IMR-90 (cell line): ENCODE results near the gene ABL1. TPM values are rescaled to one million over a fixed set of nuclear protein-coding genes. Genes with fewer than 3 reads are reported as not detected.

ENCODE experiments used
- ATAC-seq: fragments of 200-7000 bp; cut with Tn5 transposase; 2 replicates; pipeline ENCODE4 v1.9.1; 2020; ENCODE audit warnings: low read depth, mild to moderate bottlenecking, moderate library complexity
- BruUV-seq: library from RNA; stranded (reverse); fragments of 400-500 nt; replicated peaks from 2 replicates; lab custom pipeline; 2021; lab: Mats Ljungman, UMichigan
- CTCF ChIA-PET: fragments of 300-600 bp; formaldehyde crosslinking; extraction: SDS; loops from one replicate; lab custom pipeline; 2021; ENCODE audit warnings: antibody characterized with exemption; lab: Yijun Ruan, JAX
- POLR2A ChIA-PET: fragments of 300-600 bp; sonication (Branson Sonifier 250); formaldehyde crosslinking; loops from one replicate; lab custom pipeline; 2022; ENCODE audit warnings: antibody characterized with exemption; ENCODE audit not compliant: unreplicated experiment; lab: Charles Lee
- DNase-seq: peaks from one replicate; pipeline ENCODE4 v3.0.0; 2013
- H2AFZ ChIP-seq: replicated peaks from 2 replicates; pipeline ENCODE3; 2013; ENCODE audit warnings: low read length, mild to moderate bottlenecking; ENCODE audit not compliant: poor library complexity
- H2AK5ac ChIP-seq: 2 replicates; pipeline ENCODE4 v1.6.1; 2013; ENCODE audit warnings: low read depth, low read length, inconsistent platforms
- H2AK9ac ChIP-seq: replicated peaks from 2 replicates; pipeline ENCODE3; 2013; ENCODE audit warnings: mild to moderate bottlenecking, low read depth, low read length, moderate library complexity; ENCODE audit not compliant: poor library complexity
- H2BK120ac ChIP-seq: 2 replicates; pipeline ENCODE4 v1.6.1; 2013; ENCODE audit warnings: low read depth, low read length, inconsistent platforms
- H2BK15ac ChIP-seq: 3 replicates; pipeline ENCODE4 v1.6.1; 2013; ENCODE audit warnings: low read depth, low read length, inconsistent platforms
- H2BK20ac ChIP-seq: 2 replicates; pipeline ENCODE4 v1.6.1; 2013; ENCODE audit warnings: low read depth, mild to moderate bottlenecking, inconsistent platforms, low read length, moderate library complexity
- H2BK5ac ChIP-seq: 2 replicates; pipeline ENCODE4 v1.6.1; 2013; ENCODE audit warnings: mild to moderate bottlenecking, low read depth, low read length, inconsistent platforms; ENCODE audit not compliant: poor library complexity, severe bottlenecking
- H3K14ac ChIP-seq: replicated peaks from 2 replicates; pipeline ENCODE4 v1.6.1; 2013; ENCODE audit warnings: low read depth, low read length, inconsistent platforms
- H3K18ac ChIP-seq: 2 replicates; pipeline ENCODE4 v1.6.1; 2013; ENCODE audit warnings: low read depth, low read length, control low read depth
- H3K23ac ChIP-seq: 2 replicates; pipeline ENCODE4 v1.6.1; 2013; ENCODE audit warnings: low read depth, low read length, inconsistent platforms
- H3K27ac ChIP-seq: 2 replicates; pipeline ENCODE4 v1.5.1; 2013; ENCODE audit warnings: mild to moderate bottlenecking, control low read depth, low read length; ENCODE audit not compliant: insufficient read depth
- H3K27me3 ChIP-seq: 2 replicates; pipeline ENCODE4 v1.6.1; 2013; ENCODE audit warnings: low read length; ENCODE audit not compliant: control insufficient read depth, insufficient read depth
- H3K36me3 ChIP-seq: 2 replicates; pipeline ENCODE4 v1.6.1; 2013; ENCODE audit warnings: low read length, mixed read lengths; ENCODE audit not compliant: control insufficient read depth, insufficient read depth
- H3K4ac ChIP-seq: 2 replicates; pipeline ENCODE4 v1.6.1; 2013; ENCODE audit warnings: low read depth, low read length, inconsistent platforms
- H3K4me1 ChIP-seq: 2 replicates; pipeline ENCODE4 v1.6.1; 2013; ENCODE audit warnings: low read length, mixed read lengths; ENCODE audit not compliant: control insufficient read depth, insufficient read depth
- H3K4me2 ChIP-seq: 2 replicates; pipeline ENCODE4 v1.6.1; 2013; ENCODE audit warnings: low read depth, mild to moderate bottlenecking, control low read depth, low read length, moderate library complexity
- H3K4me3 ChIP-seq: 2 replicates; pipeline ENCODE4 v1.5.1; 2013; ENCODE audit warnings: low read depth, mild to moderate bottlenecking, control low read depth, low read length, moderate library complexity; ENCODE audit not compliant: insufficient read depth
- H3K56ac ChIP-seq: 2 replicates; pipeline ENCODE4 v1.6.1; 2013; ENCODE audit warnings: low read length, inconsistent platforms; ENCODE audit not compliant: insufficient read depth; ENCODE audit errors: extremely low read depth
- H3K79me1 ChIP-seq, 2 experiments: 2 replicates each; pipeline ENCODE4 v1.6.1; 2013; ENCODE audit warnings: low read length in 2 of 2, inconsistent platforms in 1 of 2, low read depth in 1 of 2
- H3K9ac ChIP-seq: 2 replicates; pipeline ENCODE4 v1.6.1; 2013; ENCODE audit warnings: low read depth, low read length, control low read depth
- H3K9me1 ChIP-seq: 2 replicates; pipeline ENCODE4 v1.6.1; 2013; ENCODE audit warnings: low read length, inconsistent platforms; ENCODE audit not compliant: insufficient read depth
- H3K9me3 ChIP-seq: 2 replicates; pipeline ENCODE4 v1.6.1; 2013; ENCODE audit warnings: low read length; ENCODE audit not compliant: control insufficient read depth, insufficient read depth
- H4K20me1 ChIP-seq: 2 replicates; pipeline ENCODE4 v1.6.1; 2013; ENCODE audit warnings: low read length, inconsistent platforms; ENCODE audit not compliant: insufficient read depth
- H4K5ac ChIP-seq: 2 replicates; pipeline ENCODE4 v1.6.1; 2013; ENCODE audit warnings: mild to moderate bottlenecking, low read depth, low read length, control low read depth
- H4K8ac ChIP-seq, 2 experiments: 2 replicates each; pipeline ENCODE4 v1.6.1; 2013; ENCODE audit warnings: low read depth in 2 of 2, low read length in 2 of 2, control low read depth in 1 of 2, inconsistent platforms in 1 of 2
- H4K91ac ChIP-seq: 2 replicates; pipeline ENCODE4 v1.6.1; 2013; ENCODE audit warnings: low read depth, low read length, inconsistent platforms; ENCODE audit not compliant: insufficient read depth
- BHLHE40 ChIP-seq: fragments of 150-350 bp; IDR thresholded peaks from 2 replicates; pipeline ENCODE4 v1.6.1; 2016; ENCODE audit warnings: mild to moderate bottlenecking, low read depth, low read length
- CEBPB ChIP-seq: IDR thresholded peaks from 2 replicates; pipeline ENCODE4 v1.6.1; 2012; ENCODE audit warnings: low read depth, low read length, improper control_type of control experiment
- CHD1 ChIP-seq: IDR thresholded peaks from 2 replicates; pipeline ENCODE4 v1.6.1; 2012; ENCODE audit warnings: low read depth, low read length, improper control_type of control experiment
- FOS ChIP-seq: fragments of 150-350 bp; IDR thresholded peaks from 2 replicates; pipeline ENCODE4 v1.6.1; 2016; ENCODE audit warnings: low read depth, low read length
- MAZ ChIP-seq: IDR thresholded peaks from 2 replicates; pipeline ENCODE4 v1.6.1; 2012; ENCODE audit warnings: low read depth, mild to moderate bottlenecking, low read length, improper control_type of control experiment, moderate library complexity, borderline replicate concordance
- MXI1 ChIP-seq: IDR thresholded peaks from 2 replicates; pipeline ENCODE4 v1.6.1; 2012; ENCODE audit warnings: low read depth, mild to moderate bottlenecking, low read length, moderate library complexity, borderline replicate concordance
- NFE2L2 ChIP-seq: fragments of 150-350 bp; IDR thresholded peaks from 2 replicates; pipeline ENCODE4 v1.6.1; 2016; ENCODE audit warnings: low read depth, mild to moderate bottlenecking, low read length
- POLR2A ChIP-seq: IDR thresholded peaks from 2 replicates; pipeline ENCODE4 v1.6.1; 2012; ENCODE audit warnings: mild to moderate bottlenecking, low read depth, low read length
- RAD21 ChIP-seq: IDR thresholded peaks from 2 replicates; pipeline ENCODE4 v1.6.1; 2012; ENCODE audit warnings: low read length, improper control_type of control experiment
- RCOR1 ChIP-seq: IDR thresholded peaks from 2 replicates; pipeline ENCODE4 v1.6.1; 2012; ENCODE audit warnings: mild to moderate bottlenecking, low read length, improper control_type of control experiment; ENCODE audit not compliant: insufficient replicate concordance
- RFX5 ChIP-seq: IDR thresholded peaks from 2 replicates; pipeline ENCODE4 v1.8.0; 2012; ENCODE audit warnings: low read depth, mild to moderate bottlenecking, low read length, moderate library complexity
- SMC3 ChIP-seq: fragments of 150-350 bp; IDR thresholded peaks from 2 replicates; pipeline ENCODE4 v1.6.1; 2016; ENCODE audit warnings: low read depth, mild to moderate bottlenecking, antibody characterized with exemption, low read length, moderate library complexity
- WGBS, 2 experiments: methylation state at CpG; one replicate each; pipeline versions ENCODE4 v1.1.5 to v1.1.7; 2013; ENCODE audit warnings: missing lambda C conversion rate in 2 of 2; ENCODE audit not compliant: insufficient read length in 1 of 2; ENCODE audit errors: extremely low coverage in 2 of 2; 5-methylcytosine and 5-hydroxymethylcytosine counted together
- dilution Hi-C: fragments of 300-500 bp; cut with HindIII; formaldehyde crosslinking; loops from one replicate; pipeline ENCODE4 v1.14.3; 2018; ENCODE audit warnings: low sequenced_read_pairs; ENCODE audit not compliant: unreplicated experiment
- in situ Hi-C: fragments of 300-500 bp; cut with MboI; formaldehyde crosslinking; loops from 3 replicates; pipeline ENCODE4 v1.14.3; 2019; ENCODE audit warnings: low sequenced_read_pairs, inconsistent platforms, mixed read lengths
- intact Hi-C: fragments of 100-400 bp; cut with micrococcal nuclease; formaldehyde crosslinking; loops from 2 replicates; pipeline ENCODE4 v1.10.0; 2022
- polyA plus RNA-seq, 3 experiments: library from polyadenylated mRNA; depleted of rRNA; stranded (reverse); fragments of >200 nt; gene quantifications; 2 replicates each; pipeline ENCODE4 v1.2.3, GENCODE V29; 2012; ENCODE audit warnings: low replicate concordance in 1 of 3
- total RNA-seq: library from RNA; depleted of rRNA; stranded (reverse); fragments of >200 nt; gene quantifications from 2 replicates; pipeline ENCODE4 v1.2.3, GENCODE V29; 2012
- TF ChIP-seq, protein P1 (sequence below): conservative IDR thresholded peaks from 2 replicates; pipeline ENCODE4 v1.5.1; 2012; ENCODE audit warnings: mild to moderate bottlenecking, low read depth, low read length, improper control_type of control experiment
- TF ChIP-seq, protein P2 (sequence below): fragments of 150-350 bp; IDR thresholded peaks from 2 replicates; pipeline ENCODE4 v1.6.1; 2016; ENCODE audit warnings: low read depth, mild to moderate bottlenecking, low read length, moderate library complexity, borderline replicate concordance
- TF ChIP-seq, protein P3 (sequence below): fragments of 150-350 bp; IDR thresholded peaks from 2 replicates; pipeline ENCODE4 v1.6.1; 2017; ENCODE audit warnings: mild to moderate bottlenecking, antibody characterized with exemption, low read length, low read depth

Gene ABL1
- total and polyA plus RNA-seq, 2 of the 4 experiments (the other 2 are of a cell fraction) = 33.7 to 49.1 TPM

DNA sequence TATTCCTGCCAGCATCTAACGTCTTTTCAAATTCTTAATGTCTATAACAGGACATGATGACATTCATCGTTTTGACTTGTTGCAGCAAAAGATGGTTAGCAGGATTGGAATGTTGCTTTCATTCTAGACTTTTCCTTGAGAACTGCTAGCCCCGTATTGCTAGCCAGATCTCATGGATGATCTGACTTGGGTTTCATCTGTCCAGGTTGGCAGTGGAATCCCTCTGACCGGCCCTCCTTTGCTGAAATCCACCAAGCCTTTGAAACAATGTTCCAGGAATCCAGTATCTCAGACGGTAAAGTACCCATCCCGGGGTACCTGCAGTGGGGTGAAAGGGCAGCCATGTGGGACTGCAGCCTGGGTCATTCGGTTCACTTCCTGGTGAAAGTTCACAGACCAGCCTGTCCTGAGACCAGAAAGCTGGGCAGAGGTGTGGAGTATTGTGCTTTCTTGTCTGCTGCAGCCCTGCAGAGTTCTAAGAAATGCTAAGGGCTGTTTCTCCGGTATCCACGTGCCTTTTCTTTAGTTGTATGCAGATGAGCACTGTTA lies 44.9 kb downstream of the ABL1 start:
- 95% methylated on average over 4 of the region's 9 CpGs; no CpG with 5 or more reads in 1 of the 2 experiments for WGBS, 2 experiments
- no peak overlapping the region for H3K9ac ChIP-seq
- ChIA-PET CTCF (no interaction called here), POLR2A (no interaction called here)
- no peak overlapping the region for H3K4me3 ChIP-seq
- H4K20me1 ChIP-seq = no peaks in the 10 kb centered on the region; the same call in none of the 2 replicates
- ATAC-seq (no peak), DNase-seq (no peak)
- H3K79me1 ChIP-seq = peaks cover 30 to 44% of the 10 kb centered on the region in 2 experiments
- no peak overlapping the region for H2BK15ac ChIP-seq
- no peak overlapping the region for H3K23ac ChIP-seq
- no peaks in the 10 kb centered on the region for H3K27me3 ChIP-seq
- no peak overlapping the region for H3K14ac ChIP-seq
- BruUV-seq = no TSS peak
- no peak overlapping the region for H3K4me2 ChIP-seq
- H3K4me1 ChIP-seq = no peaks in the 10 kb centered on the region
- in situ Hi-C loops (no loop called here), intact Hi-C loops (no loop called here), dilution Hi-C loops (no loop called here)
- no peak overlapping the region for H2BK20ac ChIP-seq
- H4K5ac ChIP-seq = no peak overlapping the region
- no peak overlapping the region for H2BK5ac ChIP-seq
- H2BK120ac ChIP-seq = no peak overlapping the region
- H3K36me3 ChIP-seq = peaks cover 78% of the 10 kb centered on the region
- H4K8ac ChIP-seq = no peak overlapping the region
- no peaks in the 10 kb centered on the region for H3K9me3 ChIP-seq
- no peak overlapping the region for H3K56ac ChIP-seq
- no peak overlapping the region for H4K91ac ChIP-seq
- H3K9me1 ChIP-seq = no peaks in the 10 kb centered on the region
- no peak overlapping the region for H3K27ac ChIP-seq
- H2AFZ ChIP-seq = no peak overlapping the region
- H3K4ac ChIP-seq = no peak overlapping the region
- no peak overlapping the region for H3K18ac ChIP-seq
- TF ChIP-seq CHD1 = no peak
- TF ChIP-seq, protein P1, sequence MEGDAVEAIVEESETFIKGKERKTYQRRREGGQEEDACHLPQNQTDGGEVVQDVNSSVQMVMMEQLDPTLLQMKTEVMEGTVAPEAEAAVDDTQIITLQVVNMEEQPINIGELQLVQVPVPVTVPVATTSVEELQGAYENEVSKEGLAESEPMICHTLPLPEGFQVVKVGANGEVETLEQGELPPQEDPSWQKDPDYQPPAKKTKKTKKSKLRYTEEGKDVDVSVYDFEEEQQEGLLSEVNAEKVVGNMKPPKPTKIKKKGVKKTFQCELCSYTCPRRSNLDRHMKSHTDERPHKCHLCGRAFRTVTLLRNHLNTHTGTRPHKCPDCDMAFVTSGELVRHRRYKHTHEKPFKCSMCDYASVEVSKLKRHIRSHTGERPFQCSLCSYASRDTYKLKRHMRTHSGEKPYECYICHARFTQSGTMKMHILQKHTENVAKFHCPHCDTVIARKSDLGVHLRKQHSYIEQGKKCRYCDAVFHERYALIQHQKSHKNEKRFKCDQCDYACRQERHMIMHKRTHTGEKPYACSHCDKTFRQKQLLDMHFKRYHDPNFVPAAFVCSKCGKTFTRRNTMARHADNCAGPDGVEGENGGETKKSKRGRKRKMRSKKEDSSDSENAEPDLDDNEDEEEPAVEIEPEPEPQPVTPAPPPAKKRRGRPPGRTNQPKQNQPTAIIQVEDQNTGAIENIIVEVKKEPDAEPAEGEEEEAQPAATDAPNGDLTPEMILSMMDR = no peak
- no peak for TF ChIP-seq BHLHE40
- no peak for TF ChIP-seq RAD21
- TF ChIP-seq SMC3 = no peak
- no peak for TF ChIP-seq CEBPB
- no peak for TF ChIP-seq RCOR1
- TF ChIP-seq FOS = no peak
- TF ChIP-seq, protein P2, sequence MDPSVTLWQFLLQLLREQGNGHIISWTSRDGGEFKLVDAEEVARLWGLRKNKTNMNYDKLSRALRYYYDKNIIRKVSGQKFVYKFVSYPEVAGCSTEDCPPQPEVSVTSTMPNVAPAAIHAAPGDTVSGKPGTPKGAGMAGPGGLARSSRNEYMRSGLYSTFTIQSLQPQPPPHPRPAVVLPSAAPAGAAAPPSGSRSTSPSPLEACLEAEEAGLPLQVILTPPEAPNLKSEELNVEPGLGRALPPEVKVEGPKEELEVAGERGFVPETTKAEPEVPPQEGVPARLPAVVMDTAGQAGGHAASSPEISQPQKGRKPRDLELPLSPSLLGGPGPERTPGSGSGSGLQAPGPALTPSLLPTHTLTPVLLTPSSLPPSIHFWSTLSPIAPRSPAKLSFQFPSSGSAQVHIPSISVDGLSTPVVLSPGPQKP = no peak
- TF ChIP-seq POLR2A = no peak
- TF ChIP-seq MXI1 = no peak
- no peak for TF ChIP-seq NFE2L2
- no peak for TF ChIP-seq MAZ
- TF ChIP-seq RFX5 = no peak
- TF ChIP-seq, protein P3, sequence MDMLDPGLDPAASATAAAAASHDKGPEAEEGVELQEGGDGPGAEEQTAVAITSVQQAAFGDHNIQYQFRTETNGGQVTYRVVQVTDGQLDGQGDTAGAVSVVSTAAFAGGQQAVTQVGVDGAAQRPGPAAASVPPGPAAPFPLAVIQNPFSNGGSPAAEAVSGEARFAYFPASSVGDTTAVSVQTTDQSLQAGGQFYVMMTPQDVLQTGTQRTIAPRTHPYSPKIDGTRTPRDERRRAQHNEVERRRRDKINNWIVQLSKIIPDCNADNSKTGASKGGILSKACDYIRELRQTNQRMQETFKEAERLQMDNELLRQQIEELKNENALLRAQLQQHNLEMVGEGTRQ = no peak
- H2AK9ac ChIP-seq = no peak overlapping the region
- no peak overlapping the region for H2AK5ac ChIP-seq
